HG03060 (cell line): ENCODE results near the gene EIF5A.
"Not testable (repeated sequence)": the region's sequence is repeated elsewhere in the genome, so short reads cannot be mapped to it uniquely, and the experiment has no call there.

Experiments used
- ATAC-seq: cut with Tn5 transposase; IDR thresholded peaks from one replicate; pipeline ENCODE4 v1.9.1; 2021; ENCODE audit warnings: low read depth, moderate number of reproducible peaks; ENCODE audit not compliant: unreplicated experiment

Gene EIF5A

DNA sequence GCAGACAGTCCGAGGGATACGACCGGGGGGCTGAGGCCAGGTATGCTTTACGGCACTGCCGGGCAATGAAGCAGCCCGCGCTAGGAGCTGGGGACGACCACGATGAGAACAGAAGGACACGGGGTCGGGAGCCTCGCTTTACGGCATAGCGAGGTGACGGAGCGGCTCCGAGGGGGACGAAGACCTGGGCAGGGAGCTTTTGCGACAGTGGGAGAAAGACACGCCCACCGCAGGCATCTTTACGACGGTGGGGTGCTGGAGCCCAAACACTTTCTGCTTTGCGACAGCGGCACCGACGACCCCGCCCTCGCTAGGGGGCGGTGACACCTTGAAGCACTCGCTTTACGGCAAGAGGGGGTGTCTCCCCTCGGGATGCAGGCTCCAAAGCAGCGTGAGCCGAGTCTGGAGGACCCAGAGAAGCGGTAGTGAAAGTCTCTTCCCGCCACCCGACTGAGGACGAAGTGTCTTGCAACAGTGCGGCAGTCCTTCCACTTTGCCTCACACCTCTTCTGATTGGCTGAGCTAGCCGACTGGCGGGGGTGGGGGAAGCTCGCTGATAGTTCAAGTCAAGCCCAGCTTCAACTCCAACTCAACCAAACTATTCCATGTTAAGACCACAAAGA, 22.1 kb downstream of the EIF5A start:
- ATAC-seq = peak; percentile 52

DNA sequence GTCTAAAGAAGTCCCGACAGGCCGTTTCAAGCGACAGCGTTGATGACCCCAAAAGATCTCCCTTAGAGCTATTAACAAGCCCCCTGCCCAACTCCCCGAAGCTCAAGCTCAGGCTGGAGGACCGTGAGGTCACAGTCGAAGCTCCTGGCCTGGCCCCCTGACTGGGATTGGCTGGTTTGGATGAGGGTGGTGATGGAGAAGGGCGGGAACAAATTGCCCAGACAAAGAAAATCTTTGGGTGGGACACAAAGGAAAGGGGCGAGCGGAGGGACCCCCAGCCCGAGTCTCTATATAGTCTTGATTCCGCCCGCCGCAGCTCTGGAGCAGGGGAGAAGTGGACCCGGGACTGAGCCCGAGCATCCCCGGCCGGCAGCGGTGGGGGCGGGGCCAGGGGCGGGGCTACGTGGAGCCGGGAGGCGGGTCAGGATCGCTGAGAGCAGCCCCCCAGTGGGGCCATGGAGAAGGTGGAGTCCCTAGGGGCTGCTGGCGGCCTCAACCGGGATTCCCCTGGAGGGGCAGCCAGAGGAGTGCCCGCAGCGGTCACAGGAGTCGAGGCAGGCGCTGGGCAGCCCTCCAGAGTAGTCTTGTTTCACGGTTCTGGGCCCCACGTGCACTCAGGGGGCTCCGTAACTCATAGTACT, 22.7 kb downstream of the EIF5A start:
- ATAC-seq = no peak

GRCh38 chr17:7330638-7331015, 23.2 kb downstream of the EIF5A start:
- no peak for ATAC-seq

GRCh38 chr17:7332111-7332510, 24.7 kb downstream of the EIF5A start:
- ATAC-seq = no peak

- not testable (repeated sequence) for ATAC-seq
Measured at GRCh38 chr17:7332600-7333069, 25.2 kb downstream of the EIF5A start.

DNA sequence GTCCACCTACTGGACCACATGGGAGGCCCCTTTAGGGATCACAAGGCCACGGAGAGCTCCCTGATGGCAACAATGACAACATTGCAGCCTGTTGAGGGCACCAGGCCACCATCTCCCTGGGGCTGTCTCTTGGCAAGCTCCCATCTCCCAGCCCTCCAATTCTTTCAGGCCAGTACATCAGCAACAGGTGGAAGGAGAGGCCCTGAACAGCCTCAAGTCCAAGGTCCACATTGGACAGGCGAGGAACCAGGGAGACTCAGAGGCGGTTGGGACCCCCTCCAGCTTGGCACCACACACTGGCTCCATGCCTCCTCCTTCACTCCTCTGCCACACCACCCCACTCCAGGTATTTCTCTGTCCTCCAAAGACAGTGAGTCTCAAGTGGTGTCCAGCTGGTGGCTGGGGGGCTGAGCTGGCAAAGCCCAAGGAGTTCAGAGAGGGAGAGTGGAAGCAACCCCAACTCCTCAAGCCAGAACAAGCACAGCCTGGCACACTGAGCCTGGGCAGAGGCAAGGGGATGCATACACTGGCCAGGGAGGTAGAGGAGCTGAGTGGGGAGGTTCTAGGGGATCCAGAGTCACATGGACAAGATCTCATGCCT, 27.6 kb downstream of the EIF5A start:
- no peak for ATAC-seq

DNA sequence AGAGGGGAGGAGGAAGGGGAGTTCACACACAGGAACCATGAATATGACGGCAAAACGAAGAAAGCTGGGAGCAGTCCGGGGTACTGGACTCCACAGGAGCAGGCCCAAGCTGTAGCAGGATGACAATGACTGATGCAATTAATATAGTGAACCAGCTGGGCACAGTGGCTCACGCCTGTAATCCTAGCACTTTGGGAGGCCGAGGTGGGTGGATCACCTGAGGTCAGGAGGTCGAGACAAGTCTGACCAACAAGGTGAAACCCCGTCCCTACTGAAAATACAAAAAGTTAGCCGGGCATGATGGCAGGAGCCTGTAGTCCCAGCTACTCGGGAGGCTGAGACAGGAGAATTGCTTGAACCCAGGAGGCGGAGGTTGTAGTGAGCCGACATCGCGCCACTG, 28.3 kb downstream of the EIF5A start:
- ATAC-seq = not testable (repeated sequence)

DNA sequence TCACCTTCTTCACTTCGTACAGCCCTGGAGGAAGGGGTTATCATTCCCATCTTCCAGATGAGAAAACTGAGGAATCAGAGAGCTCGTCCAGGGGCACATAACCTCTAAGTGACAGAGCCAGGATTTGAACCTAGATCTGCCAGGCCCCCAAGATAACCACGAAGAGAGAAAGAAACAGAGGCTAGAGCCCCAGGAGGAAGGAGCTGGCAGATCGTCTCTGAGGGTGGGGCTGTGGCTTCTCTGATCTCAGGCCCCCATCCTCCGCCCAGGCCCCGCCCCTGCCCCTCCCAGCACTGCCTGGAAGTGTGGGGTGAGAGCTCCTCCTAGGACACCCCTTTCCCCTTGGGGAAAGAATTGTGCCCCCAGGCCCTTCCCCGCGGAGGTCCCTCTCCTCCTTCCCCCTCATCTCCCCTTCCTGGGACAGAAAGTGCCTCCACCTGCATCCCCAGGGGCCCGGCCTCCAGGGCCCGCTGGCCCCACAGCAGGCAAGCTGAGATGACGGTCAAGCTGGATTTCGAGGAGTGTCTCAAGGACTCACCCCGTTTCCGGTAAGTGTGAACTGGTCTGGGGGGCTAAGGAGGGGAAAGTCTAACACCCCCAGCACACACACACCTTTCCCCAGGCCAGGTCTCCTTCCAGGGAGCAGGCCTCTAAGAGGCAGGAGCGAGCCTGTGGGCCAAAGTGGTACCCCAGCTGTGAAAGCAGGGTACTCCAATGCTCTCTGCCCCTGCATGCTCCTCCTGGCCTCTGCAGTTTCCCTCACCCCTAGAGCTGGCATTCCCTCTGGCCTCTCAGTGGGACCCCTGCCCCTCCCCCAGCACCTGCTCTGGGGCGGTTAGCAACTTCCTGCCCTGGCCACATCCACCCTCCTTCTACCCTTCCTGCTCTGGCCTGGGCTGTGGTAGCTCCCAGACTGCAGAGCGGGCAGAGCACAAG, 29.1 kb downstream of the EIF5A start, which contains the start of gene ACAP1:
ACAP1 (plus strand) TSS at position 290 of the 936 bp plus-strand sequence; CDS start at position 496, 206 bp downstream.
- no peak for ATAC-seq

- ATAC-seq = not testable (repeated sequence)
Measured at GRCh38 chr17:7337600-7337999, 30.2 kb downstream of the EIF5A start.

- no peak for ATAC-seq
Measured at GRCh38 chr17:7340179-7340578, 32.8 kb downstream of the EIF5A start.

- ATAC-seq = no peak
Measured at GRCh38 chr17:7341842-7342241, 34.4 kb downstream of the EIF5A start.

GRCh38 chr17:7343250-7343649, 35.8 kb downstream of the EIF5A start:
- no peak for ATAC-seq

GRCh38 chr17:7346761-7347614, 39.6 kb downstream of the EIF5A start:
- no peak for ATAC-seq

- ATAC-seq = no peak
Measured at GRCh38 chr17:7347630-7348477, 40.4 kb downstream of the EIF5A start.

GRCh38 chr17:7348478-7349242, 41.2 kb downstream of the EIF5A start:
- ATAC-seq = no peak

GRCh38 chr17:7351665-7352502, 44.5 kb downstream of the EIF5A start, which contains the start of gene KCTD11:
Gene KCTD11 (plus strand): TSS chr17:7352162.
- peak; percentile 36 for ATAC-seq

DNA sequence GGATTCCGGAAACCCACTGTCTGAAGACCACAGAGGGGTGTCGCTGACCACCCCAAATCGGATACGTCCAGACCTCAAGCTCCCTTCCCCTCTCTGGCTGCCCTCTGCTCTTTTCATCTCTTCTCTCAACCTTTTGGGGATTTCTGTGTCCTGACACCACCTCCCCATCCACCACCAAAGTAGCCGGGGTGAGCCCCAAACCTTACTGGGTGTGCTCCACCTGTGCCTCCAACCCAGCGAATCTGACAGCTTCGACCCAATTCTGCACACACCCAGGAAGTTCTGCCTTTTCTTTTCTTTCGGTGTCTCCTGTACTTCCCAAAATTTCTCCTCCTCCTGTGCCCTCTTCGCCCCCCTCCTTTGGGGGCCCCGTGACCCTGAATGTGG, 45.1 kb downstream of the EIF5A start:
- no peak for ATAC-seq
